Loucy (cell line): ENCODE results near the gene TMEM114.

Experiments
- H2AFZ ChIP-seq: fragments of 200-600 bp; sonication (generic); 2 replicates; pipeline ENCODE4 v1.6.0; 2016; ENCODE audit warnings: antibody characterized with exemption, mild to moderate bottlenecking, low read length, moderate library complexity
- H3F3A ChIP-seq: fragments of 200-600 bp; 2 replicates; pipeline ENCODE4 v1.6.0; 2016; ENCODE audit warnings: antibody characterized with exemption, low read depth, mild to moderate bottlenecking
- H3K27me3 ChIP-seq: fragments of 200-600 bp; sonication (generic); 2 replicates; pipeline ENCODE4 v1.6.1; 2014; ENCODE audit warnings: low read length, mild to moderate bottlenecking; ENCODE audit not compliant: insufficient read depth, poor library complexity, severe bottlenecking
- H3K36me3 ChIP-seq: fragments of 200-600 bp; sonication (generic); 2 replicates; pipeline ENCODE4 v1.6.1; 2016; ENCODE audit warnings: low read length; ENCODE audit not compliant: insufficient read depth
- H3K4me1 ChIP-seq: fragments of 200-600 bp; sonication (generic); 2 replicates; pipeline ENCODE4 v1.5.1; 2014; ENCODE audit warnings: low read length, mild to moderate bottlenecking; ENCODE audit not compliant: insufficient read depth, poor library complexity, severe bottlenecking
- H3K4me2 ChIP-seq: fragments of 200-600 bp; sonication (generic); 2 replicates; pipeline ENCODE4 v1.6.0; 2014; ENCODE audit warnings: antibody characterized with exemption, low read length, low read depth, mild to moderate bottlenecking; ENCODE audit not compliant: poor library complexity, severe bottlenecking
- H3K4me3 ChIP-seq: fragments of 200-600 bp; sonication (generic); 2 replicates; pipeline ENCODE4 v1.5.1; 2014; ENCODE audit warnings: low read length, mild to moderate bottlenecking, mixed read lengths; ENCODE audit not compliant: poor library complexity, severe bottlenecking
- H3K79me2 ChIP-seq: fragments of 200-600 bp; sonication (generic); 2 replicates; pipeline ENCODE4 v1.6.1; 2014; ENCODE audit warnings: low read length; ENCODE audit not compliant: insufficient read depth
- H3K9ac ChIP-seq: fragments of 200-600 bp; sonication (generic); 2 replicates; pipeline ENCODE4 v1.6.0; 2014; ENCODE audit warnings: mild to moderate bottlenecking, low read depth, low read length, moderate library complexity; ENCODE audit not compliant: poor library complexity, severe bottlenecking
- H3K9me2 ChIP-seq: fragments of 200-600 bp; sonication (generic); replicated peaks from 2 replicates; pipeline ENCODE4 v1.6.1; 2016; ENCODE audit warnings: low read depth, low read length, mixed read lengths
- H3K9me3 ChIP-seq: fragments of 200-600 bp; sonication (generic); 2 replicates; pipeline ENCODE4 v1.6.1; 2014; ENCODE audit warnings: mild to moderate bottlenecking, antibody characterized with exemption, low read length, low read depth; ENCODE audit not compliant: insufficient read depth
- H4K20me1 ChIP-seq: fragments of 200-600 bp; sonication (generic); 2 replicates; pipeline ENCODE4 v1.6.0; 2014; ENCODE audit warnings: antibody characterized with exemption, low read length, mild to moderate bottlenecking; ENCODE audit not compliant: insufficient read depth, poor library complexity, severe bottlenecking
- CTCF ChIP-seq: fragments of 200-600 bp; sonication (generic); conservative IDR thresholded peaks from 2 replicates; pipeline ENCODE4 v1.5.1; 2014; ENCODE audit warnings: mild to moderate bottlenecking, antibody characterized with exemption, low read length
- EZH2phosphoT487 ChIP-seq: fragments of 200-600 bp; IDR thresholded peaks from 2 replicates; pipeline ENCODE4 v1.6.1; 2018; ENCODE audit warnings: antibody characterized with exemption, mild to moderate bottlenecking, moderate library complexity, borderline replicate concordance

TMEM114 gene

DNA sequence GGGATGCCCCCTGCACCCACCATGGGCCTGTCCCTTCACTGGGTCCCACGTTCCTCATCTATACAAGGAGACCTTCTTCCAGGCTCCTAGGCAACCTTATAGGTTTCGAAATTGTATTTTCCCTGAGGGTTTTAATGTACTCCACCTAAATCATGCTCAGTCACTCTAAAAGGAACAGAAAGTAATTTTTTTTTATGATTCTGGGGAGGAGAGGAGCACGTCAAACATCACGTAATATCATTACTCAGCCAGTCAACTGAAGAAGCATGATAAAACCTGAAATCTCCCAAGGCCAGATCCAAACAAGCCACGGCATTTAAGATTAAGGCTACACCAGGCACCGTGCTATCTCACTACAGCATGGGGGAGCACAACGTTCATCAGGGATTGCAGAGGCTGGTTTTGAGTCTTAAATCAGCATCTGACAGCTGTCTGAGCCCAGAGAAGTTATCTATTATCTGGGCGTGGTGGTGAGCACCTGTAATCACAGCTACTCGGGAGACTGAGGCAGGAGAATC is 3.9 kb upstream of the TMEM114 start:
- Histone ChIP-seq H3F3A (no peaks in the 10 kb centered on the region), H3K79me2 (no peaks in the 10 kb centered on the region), H3K36me3 (no peaks in the 10 kb centered on the region), H3K9me3 (no peaks in the 10 kb centered on the region), H3K4me1 (no peaks in the 10 kb centered on the region), H2AFZ (no peak overlapping the region), H3K4me3 (no peak overlapping the region), H3K27me3 (no peaks in the 10 kb centered on the region), H4K20me1 (no peaks in the 10 kb centered on the region), H3K9me2 (no peaks in the 10 kb centered on the region), H3K4me2 (no peak overlapping the region), H3K9ac (no peak overlapping the region)
- TF ChIP-seq EZH2phosphoT487 (no peak), CTCF (no peak)

- Histone ChIP-seq H3K4me1 (no peaks in the 10 kb centered on the region), H3K4me2 (no peak overlapping the region), H3F3A (no peaks in the 10 kb centered on the region), H3K27me3 (no peaks in the 10 kb centered on the region), H2AFZ (no peak overlapping the region), H3K9me3 (no peaks in the 10 kb centered on the region), H4K20me1 (no peaks in the 10 kb centered on the region), H3K9me2 (no peaks in the 10 kb centered on the region), H3K36me3 (no peaks in the 10 kb centered on the region), H3K9ac (no peak overlapping the region), H3K4me3 (no peak overlapping the region), H3K79me2 (no peaks in the 10 kb centered on the region)
- TF ChIP-seq EZH2phosphoT487 (no peak), CTCF (no peak)
Observed at GRCh38 chr16:8591451-8591850, 1.1 kb upstream of the TMEM114 start.

GRCh38 chr16:8590811-8591210 is 500 bp upstream of the TMEM114 start:
- Histone ChIP-seq H3F3A (no peaks in the 10 kb centered on the region), H3K4me2 (no peak overlapping the region), H3K4me1 (no peaks in the 10 kb centered on the region), H3K27me3 (no peaks in the 10 kb centered on the region), H3K9ac (no peak overlapping the region), H3K79me2 (no peaks in the 10 kb centered on the region), H2AFZ (no peak overlapping the region), H3K9me3 (no peaks in the 10 kb centered on the region), H3K9me2 (no peaks in the 10 kb centered on the region), H4K20me1 (no peaks in the 10 kb centered on the region), H3K36me3 (no peaks in the 10 kb centered on the region), H3K4me3 (no peak overlapping the region)
- no peak for TF ChIP-seq CTCF
- no peak for TF ChIP-seq EZH2phosphoT487
